GM18519 (cell line): ENCODE results near the gene ZBTB5.
"Not testable (repeated sequence)": the region's sequence is repeated elsewhere in the genome, so short reads cannot be mapped to it uniquely, and the experiment has no call there.

Source experiments
- ATAC-seq: cut with Tn5 transposase; IDR thresholded peaks from one replicate; pipeline ENCODE4 v1.9.1; 2021; ENCODE audit warnings: mild to moderate bottlenecking, moderate library complexity; ENCODE audit not compliant: unreplicated experiment, low FRiP score

Gene ZBTB5, protein sequence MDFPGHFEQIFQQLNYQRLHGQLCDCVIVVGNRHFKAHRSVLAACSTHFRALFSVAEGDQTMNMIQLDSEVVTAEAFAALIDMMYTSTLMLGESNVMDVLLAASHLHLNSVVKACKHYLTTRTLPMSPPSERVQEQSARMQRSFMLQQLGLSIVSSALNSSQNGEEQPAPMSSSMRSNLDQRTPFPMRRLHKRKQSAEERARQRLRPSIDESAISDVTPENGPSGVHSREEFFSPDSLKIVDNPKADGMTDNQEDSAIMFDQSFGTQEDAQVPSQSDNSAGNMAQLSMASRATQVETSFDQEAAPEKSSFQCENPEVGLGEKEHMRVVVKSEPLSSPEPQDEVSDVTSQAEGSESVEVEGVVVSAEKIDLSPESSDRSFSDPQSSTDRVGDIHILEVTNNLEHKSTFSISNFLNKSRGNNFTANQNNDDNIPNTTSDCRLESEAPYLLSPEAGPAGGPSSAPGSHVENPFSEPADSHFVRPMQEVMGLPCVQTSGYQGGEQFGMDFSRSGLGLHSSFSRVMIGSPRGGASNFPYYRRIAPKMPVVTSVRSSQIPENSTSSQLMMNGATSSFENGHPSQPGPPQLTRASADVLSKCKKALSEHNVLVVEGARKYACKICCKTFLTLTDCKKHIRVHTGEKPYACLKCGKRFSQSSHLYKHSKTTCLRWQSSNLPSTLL

DNA sequence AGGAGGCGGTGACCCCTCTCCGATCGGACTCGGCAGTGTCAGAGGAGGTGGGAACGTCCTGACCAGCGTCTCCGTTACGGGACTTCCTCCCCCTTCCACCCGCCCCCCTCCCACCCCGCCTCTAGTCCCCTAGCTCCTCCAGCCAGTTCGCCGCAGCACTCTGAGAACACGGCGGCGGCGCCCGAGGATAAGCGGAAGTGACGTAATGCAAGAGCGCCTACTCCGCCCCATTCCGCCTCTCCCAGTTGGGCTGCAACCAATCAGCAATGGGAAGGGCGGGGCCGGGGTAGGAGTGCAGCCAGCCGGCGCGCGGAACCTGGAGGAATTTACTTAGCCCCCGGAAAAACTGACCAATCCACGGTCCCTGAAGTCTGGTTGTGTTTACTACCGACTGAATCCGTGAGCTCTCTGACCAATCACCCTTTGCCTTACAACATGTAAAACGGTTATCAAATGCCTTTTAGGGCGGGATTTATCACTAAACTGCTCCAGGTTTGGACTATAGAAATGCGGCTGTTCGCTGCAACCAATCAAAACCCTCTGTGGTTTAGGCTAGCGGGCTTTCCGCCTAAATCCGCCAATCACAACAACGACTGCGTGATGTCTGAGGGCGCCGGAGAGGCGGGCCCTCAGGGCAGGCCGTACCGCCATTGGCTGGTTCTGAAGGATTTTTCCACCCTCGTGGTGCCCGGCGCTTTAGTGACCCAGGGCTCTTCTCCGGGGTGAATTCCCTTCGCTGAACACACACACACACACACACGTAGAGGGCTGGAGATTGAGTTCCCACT lies at the start of gene ZBTB5:
Gene ZBTB5, minus strand, starts transcription at position 202 of the 788 bp plus-strand sequence. CDS start 22,899 bp downstream, outside the sequence.
- peak; percentile 78 for ATAC-seq

DNA sequence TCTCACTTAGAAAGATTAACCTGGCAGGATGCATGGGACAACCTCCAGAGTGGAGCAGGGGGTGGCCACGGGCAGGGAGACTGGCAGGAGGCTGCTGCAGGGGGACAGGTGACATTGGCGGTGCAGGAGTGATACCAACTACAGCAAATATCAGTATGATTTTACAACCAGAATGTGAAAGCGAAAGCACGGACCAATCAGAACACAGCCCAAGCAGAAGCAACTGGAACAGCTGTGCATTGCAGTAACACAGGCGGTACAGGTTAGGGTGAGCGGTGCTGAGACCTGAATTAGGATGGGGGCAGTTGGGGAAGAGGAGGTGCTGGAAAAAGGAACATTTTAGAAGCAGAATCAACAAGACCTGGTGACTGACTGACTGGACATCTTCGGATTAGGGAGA lies 49.7 kb upstream of the ZBTB5 start:
- ATAC-seq = no peak

DNA sequence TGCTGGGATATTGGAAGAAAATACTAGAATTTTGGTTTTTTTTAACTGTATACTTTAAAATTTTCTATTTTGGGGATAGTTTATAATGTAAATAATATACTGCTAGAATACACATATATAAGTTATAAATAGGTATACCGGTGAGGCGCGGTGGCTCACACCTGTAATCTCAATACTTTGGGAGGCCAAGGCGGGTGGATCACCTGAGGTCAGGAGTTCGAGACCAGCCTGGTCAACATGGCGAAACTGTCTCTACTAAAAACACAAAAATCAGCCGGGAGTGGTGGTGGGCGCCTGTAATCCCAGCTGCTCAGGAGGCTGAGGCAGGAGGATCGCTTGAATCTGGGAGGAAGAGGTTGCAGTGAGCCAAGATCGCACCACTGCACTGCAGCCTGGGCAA lies 49.2 kb upstream of the ZBTB5 start:
- ATAC-seq = not testable (repeated sequence)

DNA sequence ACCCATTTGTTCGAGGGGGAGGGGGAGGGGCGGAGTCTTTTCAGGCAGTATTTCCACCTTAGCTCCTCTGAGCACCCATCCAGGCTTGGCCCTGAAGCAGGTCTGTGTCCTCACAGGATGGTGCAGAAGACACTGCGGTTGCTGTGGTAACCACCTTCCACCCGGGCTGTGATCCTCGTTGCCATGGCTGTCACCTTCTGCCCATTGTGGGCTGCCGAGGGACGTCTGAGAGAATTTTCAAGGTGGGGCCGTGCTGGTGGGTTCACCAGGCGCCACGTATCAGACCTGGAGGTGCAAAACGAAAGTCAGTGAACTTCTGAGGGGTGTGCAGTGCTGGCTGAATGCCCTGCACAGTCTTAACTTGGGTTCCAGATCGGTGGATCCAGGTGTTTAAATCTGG lies 47.2 kb upstream of the ZBTB5 start:
- ATAC-seq = no peak

DNA sequence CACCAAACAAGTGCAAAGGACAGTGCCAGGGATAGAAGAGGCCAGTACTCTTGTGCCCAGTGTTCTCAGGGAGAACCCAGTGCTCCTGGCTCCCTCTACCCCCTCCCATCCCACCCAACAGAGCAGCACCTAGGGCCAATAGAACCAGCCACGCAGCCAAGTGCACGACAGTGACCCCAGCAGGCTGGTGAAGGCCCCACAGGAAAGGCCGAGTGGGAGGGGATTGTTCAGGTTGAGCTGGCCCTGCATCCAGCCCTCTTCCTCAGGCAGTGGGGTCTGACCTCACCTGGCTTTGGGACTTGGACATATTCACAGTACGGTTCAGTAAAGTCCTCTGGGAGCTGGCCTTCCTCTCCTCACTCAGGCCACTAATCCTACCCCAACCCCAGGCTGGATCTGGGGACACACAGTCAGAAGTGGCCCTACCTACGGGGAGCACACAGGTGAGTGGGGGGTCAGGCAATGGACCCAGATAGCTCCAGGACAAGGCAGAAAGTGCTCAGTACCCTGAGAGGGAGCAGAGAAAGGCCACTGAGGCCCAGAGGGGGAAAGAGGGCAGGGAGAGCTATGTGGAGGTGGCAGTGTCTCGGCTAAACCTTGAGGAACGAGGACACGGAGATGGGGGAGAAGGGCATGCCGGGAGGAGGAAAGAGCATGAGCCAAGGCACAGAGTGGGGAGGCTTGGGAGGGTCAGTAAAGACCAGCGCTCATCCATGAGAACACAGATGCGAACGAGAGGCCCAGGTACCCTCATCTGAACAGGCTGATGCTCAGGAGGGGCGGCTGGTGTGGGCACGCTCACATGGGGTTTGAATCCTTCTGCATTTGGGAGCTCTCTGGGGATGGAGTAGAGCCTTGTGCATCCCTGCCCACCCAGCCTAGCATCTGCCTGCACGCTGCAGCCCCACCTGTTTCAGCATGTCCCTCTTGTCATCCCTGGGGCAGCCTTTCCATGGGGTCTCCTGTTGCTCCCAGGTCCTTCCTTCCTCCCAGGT lies 46.1 kb upstream of the ZBTB5 start:
- no peak for ATAC-seq

DNA sequence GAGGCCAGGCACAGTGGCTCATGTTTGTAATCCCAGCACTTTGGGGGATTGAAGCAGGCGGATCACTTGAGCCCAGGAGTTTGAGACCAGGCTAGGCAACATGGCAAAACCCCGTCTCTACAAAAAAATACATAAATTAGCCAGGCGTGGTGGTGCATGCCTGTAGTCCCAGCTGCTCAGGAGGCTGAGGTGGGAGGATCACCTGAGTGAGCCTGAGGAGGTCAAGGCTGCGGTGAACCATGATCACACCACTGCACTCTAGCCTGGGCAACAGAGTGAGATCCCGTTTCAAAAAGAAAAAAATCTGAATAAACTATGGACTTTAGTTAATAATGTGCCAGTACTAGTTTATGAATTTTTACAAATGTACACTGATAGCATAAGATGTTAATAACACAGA lies 44.8 kb upstream of the ZBTB5 start:
- not testable (repeated sequence) for ATAC-seq

DNA sequence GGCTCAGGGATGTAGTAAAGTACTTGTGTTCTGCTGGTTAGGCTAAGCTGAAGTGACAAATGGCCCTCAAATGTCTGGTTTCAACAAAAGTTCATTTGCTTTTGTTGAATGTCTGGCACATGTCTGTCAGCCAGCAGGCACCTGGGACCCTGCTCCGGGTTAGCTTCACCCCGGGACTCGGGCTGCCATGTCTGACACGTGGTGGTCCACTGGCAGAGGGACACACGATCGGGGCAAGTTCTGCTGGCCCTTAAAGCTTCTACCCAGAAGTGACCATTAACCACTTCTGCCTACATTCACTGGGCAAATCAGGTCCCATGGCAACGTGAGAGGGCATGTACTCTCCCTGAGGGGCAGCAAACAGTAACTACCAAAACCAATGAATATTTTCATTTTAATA lies 44.3 kb upstream of the ZBTB5 start:
- no peak for ATAC-seq

DNA sequence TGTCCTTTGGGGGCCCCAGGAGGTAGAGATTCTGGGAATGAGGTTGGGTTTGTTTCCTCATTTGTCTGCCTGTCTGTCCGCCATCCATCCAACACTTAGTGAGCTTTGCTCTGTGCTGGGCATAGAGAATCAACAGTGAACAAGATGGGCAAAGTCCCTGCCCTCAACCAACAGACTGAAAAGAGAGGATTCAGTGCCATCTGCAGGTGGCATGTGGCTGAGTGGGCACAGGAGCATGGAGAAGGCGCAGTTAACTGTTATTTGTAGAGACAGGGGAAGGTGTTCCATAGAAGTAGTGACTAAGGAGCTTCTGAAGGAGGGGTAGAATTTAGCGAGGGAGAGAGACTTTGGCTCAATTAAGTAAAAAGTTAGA lies 43.6 kb upstream of the ZBTB5 start:
- no peak for ATAC-seq

DNA sequence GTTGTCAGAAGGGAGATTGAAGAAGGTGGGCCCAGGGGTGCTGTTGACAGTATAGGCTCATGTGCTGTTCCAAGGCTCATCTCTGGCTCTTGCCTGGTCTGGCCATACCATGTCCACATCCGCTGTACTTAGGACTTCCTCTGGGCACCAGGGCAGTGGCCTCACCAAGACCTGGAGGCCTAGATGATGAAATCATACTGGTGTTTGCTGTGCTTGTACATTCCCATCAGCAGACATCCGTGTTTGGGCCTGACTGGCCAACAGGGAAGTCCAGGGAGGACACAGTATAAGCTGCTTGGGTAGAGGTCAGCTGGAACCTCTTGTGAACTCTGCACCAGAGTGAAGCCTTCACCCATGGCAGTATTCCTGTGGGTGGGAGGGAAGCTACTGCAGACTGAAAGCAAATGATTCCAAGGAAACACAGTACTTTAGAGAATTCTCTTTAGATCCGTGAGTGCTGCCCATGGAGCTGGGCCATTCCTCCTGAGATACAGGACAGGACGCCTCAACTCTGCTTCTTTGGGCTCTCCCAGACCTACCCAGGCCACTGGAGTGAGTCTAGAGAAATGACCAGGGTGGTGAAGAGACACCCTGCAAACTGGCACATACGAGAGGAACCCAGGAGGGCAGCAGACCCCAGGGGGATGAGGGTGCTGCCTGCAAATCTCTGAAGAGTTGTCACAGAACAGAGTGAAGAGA lies 43.0 kb upstream of the ZBTB5 start:
- no peak for ATAC-seq

DNA sequence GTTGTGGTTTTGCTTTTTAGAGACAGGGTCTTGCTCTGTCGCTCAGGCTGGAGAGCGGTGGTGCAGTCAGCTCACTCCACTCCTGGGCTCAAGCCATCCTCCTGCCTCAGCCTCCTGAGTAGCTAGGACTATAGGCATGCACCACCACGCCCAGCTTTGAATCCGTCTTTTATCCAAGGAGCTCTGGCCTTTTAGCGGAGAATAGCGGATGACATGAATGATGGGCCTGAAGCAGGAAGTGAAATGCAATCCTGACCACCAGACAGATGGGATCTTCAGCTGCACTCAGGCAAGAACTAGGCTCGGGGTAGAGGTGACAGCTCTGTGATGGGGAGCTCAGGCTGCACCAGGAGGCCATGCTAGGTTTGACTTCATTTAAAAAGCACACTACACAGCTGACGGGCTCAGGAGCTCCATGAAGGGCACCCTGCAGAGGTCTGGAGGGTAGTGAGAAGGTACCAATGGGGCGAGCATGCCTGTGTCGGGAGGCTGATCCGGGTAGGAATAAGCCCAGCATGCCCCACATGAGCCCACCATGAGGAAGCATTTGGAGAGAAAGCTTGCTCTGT lies 42.4 kb upstream of the ZBTB5 start:
- no peak for ATAC-seq

DNA sequence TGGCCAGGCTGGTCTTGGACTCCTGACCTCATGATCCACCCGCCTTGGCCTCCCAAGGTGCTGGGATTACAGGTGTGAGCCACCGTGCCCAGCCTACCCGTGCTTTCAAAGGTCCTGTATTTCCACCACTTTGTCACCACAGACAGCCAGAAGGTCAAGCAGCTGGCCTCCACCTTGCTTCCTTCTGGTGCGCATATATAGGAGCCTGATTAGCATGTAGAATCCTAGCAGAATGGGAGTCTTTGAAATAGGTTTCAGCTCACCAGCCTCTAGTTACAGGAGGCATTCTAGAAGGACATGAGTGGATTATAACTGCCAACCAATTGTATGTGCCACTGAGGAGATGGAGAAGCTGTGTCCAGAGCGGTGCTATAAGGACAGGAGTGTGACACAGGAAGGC lies 39.4 kb upstream of the ZBTB5 start:
- ATAC-seq = no peak

DNA sequence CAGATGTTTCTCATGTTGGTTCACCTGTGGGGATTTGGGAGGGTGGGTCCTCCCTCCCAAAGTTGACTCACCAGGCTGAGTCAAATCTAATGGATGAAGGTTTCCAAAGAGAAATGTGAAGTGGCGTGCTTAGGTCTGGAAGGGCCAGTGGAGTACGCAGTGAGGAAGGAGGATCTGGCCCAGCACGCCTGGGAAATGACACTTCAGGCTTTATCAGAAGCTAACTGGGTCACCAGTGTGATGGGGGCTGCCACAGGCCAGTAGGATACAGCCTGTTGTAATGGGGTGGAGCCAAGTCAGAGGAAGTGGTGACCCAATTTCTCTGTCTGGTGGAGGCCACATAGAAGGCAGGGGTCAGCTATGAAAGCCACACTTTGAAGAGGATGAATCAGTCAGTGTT lies 38.5 kb upstream of the ZBTB5 start:
- ATAC-seq = no peak

DNA sequence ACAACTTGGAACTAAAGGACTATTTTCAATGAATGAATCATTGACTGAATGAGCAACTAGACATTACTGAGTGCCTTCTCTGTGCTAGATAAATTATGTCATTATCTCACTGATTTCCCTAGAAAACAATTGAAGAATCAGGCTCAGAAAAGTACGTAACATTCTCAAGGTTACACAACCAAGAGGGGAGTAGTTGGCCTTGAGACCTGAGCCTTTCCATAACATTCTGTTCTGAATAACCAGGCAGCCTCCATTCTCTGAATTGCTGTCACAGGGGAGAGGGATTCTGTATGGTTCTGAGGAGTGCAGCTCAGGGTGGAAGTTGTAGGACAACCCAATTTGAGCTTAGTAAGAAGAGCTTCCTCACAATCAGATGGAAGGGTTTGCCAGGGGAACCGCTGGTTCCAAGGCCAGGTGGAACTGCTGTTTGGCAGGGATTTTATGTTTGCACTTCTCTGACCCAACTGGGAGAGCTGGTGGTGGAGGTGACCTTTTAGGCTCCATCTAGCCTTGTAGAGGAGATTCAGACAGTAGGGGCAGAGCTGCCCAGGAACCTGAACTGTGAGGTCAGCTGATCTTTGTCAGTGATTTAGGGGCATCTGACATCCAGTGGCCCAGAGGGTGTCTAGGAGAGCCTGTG lies 36.8 kb upstream of the ZBTB5 start:
- no peak for ATAC-seq

DNA sequence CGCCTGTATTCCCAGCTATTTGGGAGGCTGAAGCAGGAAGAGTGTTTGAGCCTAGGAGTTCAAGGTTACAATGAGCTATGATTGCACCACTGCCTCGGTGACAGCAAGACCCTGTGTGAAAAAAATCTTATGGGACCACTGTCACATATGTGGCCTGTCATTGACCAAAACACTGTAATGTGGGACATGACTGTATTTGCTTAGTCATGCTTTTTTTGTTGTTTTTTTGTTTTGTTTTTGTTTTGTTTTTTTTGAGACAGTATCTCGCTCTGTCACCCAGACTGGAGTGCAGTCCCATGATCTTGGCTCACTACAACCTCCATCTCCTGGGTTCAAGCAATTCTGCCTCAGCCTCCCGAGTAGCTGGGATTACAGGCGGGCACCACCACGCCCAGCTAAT lies 34.0 kb upstream of the ZBTB5 start:
- ATAC-seq = no peak

DNA sequence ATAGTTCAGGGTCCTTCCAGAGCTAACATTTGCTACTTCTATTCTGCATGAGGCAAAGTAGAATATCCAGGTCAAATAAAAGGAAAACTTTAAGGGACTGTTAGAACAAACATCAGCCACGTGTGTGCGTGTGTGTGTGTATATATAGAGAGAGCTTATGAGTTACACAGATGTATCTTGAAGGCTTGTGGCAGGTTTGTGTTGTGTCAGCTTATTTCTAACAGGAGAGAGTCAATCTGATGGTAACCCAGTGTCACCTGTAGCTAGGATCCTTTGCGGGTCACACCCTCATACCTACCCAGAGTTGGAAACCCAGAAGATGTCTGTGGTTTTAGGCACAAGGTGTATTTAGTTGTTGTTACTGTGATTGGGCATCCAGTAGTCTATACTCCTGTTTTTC lies 33.2 kb upstream of the ZBTB5 start:
- ATAC-seq = no peak

DNA sequence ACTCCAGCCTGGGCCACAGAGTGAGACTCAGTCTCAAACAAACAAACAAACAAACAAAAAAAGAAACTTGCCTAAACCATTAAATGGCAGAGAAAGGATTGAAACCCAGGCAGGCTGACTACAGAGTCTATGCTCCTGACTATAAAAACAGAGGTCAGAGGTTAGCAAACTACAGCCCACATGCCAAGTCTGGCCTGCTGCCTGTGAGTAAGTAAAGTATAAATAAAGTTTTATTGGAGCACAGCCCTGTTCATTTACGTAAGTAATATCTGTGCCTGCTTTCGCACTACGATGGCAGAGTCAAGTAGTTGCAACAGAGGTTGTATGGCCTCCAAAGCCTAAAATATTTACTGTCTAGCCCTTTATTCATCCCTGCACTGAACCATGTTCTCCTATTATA lies 32.1 kb upstream of the ZBTB5 start:
- no peak for ATAC-seq

DNA sequence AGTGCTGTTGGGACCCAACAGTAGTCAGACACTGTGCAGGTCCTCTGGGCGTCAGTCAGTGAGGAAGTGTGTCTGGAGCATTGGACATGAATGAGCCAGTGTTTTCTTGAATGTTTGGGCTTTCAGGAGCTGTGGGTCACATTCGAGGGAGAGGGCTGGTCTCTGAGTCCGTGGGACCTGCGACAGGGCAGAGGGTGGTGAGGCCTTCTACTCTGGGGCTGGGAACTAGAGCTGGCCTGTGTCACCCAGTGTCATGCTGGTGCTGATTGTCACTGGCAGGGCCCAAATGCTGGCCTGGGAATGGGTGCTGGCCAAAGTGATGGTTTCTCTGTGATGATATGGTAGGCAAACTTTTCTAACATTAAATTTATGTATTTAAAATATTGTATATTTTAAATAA lies 30.8 kb upstream of the ZBTB5 start:
- no peak for ATAC-seq

DNA sequence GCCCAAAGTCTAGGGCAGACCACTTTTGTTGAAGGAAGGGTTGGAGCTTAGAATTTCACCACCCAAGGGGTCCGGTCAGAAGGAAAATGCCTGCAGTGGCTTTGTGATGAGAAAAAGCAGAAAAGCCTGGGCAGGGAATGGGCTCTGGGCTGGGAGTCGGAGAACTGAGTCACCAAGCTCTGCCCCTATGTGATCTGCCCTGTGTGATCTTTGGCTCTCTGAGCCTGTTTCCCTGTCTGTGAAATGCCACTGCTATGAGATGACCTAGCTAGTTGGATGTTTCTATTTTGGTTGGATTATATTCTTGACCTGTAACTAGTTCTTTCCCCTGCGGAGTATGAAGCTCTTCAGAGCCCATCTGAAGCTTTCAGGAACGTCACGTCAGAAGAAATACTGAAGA lies 30.3 kb upstream of the ZBTB5 start:
- no peak for ATAC-seq

DNA sequence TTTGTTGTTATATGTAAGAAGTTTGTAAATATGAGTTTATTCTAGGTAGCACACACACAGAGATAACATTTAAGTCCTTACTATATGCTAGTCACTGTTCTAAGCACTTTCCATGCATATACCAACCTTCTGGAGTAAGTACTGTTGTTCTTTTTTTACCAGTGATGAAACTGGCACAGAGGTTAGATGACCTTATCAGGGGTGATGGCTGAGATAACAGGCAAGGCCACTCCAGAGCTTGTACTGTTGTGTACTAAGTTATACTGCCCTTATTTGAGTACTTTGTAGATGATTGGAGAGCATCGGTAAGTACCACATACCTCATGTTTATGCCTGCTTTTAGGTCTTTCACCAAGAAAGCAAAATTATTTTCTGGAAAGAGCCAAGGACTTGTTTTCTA lies 26.7 kb upstream of the ZBTB5 start:
- no peak for ATAC-seq
